ENCODE measurements around the gene SCARB1.

SCARB1 gene

DNA sequence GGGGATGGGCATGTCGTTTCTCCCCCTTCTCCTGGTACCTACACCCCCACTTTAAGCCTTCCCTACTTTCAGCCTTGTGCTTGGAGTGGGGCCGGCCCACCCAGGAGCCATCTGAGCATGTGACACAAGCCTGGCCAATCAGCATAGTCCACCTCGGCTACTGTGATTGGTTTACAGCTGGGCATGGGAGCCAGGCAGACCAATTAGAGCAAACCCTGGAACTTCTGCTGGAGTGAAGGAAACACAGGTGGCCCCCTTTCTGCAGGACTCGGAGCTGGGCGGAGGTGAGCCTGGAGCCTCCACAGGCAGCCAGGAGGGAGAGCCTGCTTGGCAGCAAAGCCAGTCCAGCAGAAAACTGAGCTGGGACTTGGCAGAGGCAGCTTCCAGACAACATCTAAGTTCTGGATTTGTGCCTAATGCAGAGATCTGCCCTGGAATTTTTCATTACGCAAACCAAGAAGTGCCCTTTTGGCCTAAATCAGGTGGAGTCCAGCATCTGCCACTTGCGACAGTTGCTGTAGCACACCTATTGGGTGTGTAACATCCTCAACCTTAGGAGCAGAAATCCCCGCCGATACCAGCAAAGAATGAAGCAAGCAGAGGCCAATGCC, 59.5 kb downstream of the SCARB1 start:
- no peak for TF ChIP-seq GABPA (IDR thresholded peaks at IDR 0.05; ENCODE audit: low read depth)
- TF ChIP-seq, protein P1, sequence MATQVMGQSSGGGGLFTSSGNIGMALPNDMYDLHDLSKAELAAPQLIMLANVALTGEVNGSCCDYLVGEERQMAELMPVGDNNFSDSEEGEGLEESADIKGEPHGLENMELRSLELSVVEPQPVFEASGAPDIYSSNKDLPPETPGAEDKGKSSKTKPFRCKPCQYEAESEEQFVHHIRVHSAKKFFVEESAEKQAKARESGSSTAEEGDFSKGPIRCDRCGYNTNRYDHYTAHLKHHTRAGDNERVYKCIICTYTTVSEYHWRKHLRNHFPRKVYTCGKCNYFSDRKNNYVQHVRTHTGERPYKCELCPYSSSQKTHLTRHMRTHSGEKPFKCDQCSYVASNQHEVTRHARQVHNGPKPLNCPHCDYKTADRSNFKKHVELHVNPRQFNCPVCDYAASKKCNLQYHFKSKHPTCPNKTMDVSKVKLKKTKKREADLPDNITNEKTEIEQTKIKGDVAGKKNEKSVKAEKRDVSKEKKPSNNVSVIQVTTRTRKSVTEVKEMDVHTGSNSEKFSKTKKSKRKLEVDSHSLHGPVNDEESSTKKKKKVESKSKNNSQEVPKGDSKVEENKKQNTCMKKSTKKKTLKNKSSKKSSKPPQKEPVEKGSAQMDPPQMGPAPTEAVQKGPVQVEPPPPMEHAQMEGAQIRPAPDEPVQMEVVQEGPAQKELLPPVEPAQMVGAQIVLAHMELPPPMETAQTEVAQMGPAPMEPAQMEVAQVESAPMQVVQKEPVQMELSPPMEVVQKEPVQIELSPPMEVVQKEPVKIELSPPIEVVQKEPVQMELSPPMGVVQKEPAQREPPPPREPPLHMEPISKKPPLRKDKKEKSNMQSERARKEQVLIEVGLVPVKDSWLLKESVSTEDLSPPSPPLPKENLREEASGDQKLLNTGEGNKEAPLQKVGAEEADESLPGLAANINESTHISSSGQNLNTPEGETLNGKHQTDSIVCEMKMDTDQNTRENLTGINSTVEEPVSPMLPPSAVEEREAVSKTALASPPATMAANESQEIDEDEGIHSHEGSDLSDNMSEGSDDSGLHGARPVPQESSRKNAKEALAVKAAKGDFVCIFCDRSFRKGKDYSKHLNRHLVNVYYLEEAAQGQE (IDR thresholded peaks at IDR 0.05; ENCODE audit: insufficient replicate concordance, low read depth), result no peak
- TF ChIP-seq, protein P2, sequence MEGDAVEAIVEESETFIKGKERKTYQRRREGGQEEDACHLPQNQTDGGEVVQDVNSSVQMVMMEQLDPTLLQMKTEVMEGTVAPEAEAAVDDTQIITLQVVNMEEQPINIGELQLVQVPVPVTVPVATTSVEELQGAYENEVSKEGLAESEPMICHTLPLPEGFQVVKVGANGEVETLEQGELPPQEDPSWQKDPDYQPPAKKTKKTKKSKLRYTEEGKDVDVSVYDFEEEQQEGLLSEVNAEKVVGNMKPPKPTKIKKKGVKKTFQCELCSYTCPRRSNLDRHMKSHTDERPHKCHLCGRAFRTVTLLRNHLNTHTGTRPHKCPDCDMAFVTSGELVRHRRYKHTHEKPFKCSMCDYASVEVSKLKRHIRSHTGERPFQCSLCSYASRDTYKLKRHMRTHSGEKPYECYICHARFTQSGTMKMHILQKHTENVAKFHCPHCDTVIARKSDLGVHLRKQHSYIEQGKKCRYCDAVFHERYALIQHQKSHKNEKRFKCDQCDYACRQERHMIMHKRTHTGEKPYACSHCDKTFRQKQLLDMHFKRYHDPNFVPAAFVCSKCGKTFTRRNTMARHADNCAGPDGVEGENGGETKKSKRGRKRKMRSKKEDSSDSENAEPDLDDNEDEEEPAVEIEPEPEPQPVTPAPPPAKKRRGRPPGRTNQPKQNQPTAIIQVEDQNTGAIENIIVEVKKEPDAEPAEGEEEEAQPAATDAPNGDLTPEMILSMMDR (IDR thresholded peaks at IDR 0.05; ENCODE audit: insufficient read depth, low read length), result no peak
- no peak for TF ChIP-seq POLR2AphosphoS5 (IDR thresholded peaks at IDR 0.05; ENCODE audit: low read depth)
- TF ChIP-seq SPI1 (IDR thresholded peaks at IDR 0.05; ENCODE audit: borderline replicate concordance, low read depth), result no peak

DNA sequence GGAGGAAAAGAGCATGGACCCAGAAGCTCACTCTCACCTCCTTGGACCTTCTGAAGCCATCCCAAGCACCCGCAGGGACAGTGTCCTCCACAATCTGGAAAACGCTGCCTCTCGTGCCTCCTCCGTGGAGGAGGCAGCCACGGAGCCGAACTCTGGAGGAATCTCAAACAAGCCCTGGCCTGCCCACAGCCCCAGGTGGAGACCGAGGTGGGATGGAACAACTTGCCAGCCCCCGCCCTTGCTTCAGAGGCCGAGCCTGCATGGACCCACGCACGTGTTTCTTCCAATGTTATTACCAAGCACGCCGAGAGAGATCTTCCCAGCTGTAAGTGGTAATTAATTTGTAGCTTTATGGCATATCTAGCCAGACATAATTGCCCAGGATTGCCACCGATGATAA, 61.3 kb downstream of the SCARB1 start:
- Histone ChIP-seq H3K27me3 (ENCODE audit: insufficient read depth, poor library complexity, severe bottlenecking) (no peaks in the 10 kb centered on the region), H3K27ac (replicated peaks) (no peak overlapping the region), H3K4me3 (replicated peaks; ENCODE audit: insufficient read depth, low read length) (no peak overlapping the region)
- DNase-seq (ENCODE audit: low read depth in 1 of 2, low spot score in 1 of 2), result no peak
- TF ChIP-seq POLR2AphosphoS5 (IDR thresholded peaks at IDR 0.05; ENCODE audit: low read depth), result no peak
- TF ChIP-seq, protein P2 (IDR thresholded peaks at IDR 0.05; ENCODE audit: insufficient read depth, low read length), result no peak
- TF ChIP-seq, protein P1 (IDR thresholded peaks at IDR 0.05; ENCODE audit: insufficient replicate concordance, low read depth), result no peak
- no peak for TF ChIP-seq SPI1 (IDR thresholded peaks at IDR 0.05; ENCODE audit: borderline replicate concordance, low read depth)
- TF ChIP-seq GABPA (IDR thresholded peaks at IDR 0.05; ENCODE audit: low read depth), result no peak

More for the DNA sequence above, 59.5 kb downstream of the SCARB1 start:
- DNase-seq (ENCODE audit: low read depth in 1 of 2, low spot score in 1 of 2), result no peak
- Histone ChIP-seq H3K27ac (replicated peaks) (no peak overlapping the region), H3K27me3 (ENCODE audit: insufficient read depth, poor library complexity, severe bottlenecking) (no peaks in the 10 kb centered on the region), H3K4me3 (replicated peaks; ENCODE audit: insufficient read depth, low read length) (no peak overlapping the region)

DNA sequence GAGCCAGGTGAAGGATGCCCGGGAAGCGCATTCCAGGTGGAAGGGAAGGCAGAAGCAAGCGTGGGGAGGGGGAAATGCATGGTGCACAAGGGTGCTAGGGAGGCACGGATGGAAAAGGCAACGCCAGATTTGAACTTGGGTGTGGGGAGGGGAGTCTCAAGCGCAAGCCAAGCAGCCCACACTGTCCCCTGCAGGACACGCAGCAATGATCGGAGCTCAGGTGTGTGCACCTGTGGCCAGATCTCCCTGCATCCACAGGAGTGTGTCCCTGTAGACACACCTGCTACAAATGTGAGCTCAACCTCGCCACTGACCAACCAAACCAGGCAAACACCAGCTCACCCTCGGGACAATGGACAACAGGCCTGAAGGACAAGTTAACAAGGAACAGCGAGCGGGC, 63.2 kb downstream of the SCARB1 start:
- no peak overlapping the region for H3K4me3 ChIP-seq (replicated peaks; ENCODE audit: insufficient read depth, low read length)
- TF ChIP-seq POLR2AphosphoS5 (IDR thresholded peaks at IDR 0.05; ENCODE audit: low read depth) (no peak), GABPA (IDR thresholded peaks at IDR 0.05; ENCODE audit: low read depth) (no peak), SPI1 (IDR thresholded peaks at IDR 0.05; ENCODE audit: borderline replicate concordance, low read depth) (no peak)
- TF ChIP-seq, protein P2 (IDR thresholded peaks at IDR 0.05; ENCODE audit: insufficient read depth, low read length), result no peak
- TF ChIP-seq, protein P1 (IDR thresholded peaks at IDR 0.05; ENCODE audit: insufficient replicate concordance, low read depth), result no peak
- H3K27me3 ChIP-seq (ENCODE audit: insufficient read depth, poor library complexity, severe bottlenecking), result no peaks in the 10 kb centered on the region
- no peak for DNase-seq (ENCODE audit: low read depth in 1 of 2, low spot score in 1 of 2)
- no peak overlapping the region for H3K27ac ChIP-seq (replicated peaks)

All from HL-60 (cell line).